GM12878 (cell line): ENCODE data around the gene DNAJC27. TPM values are rescaled to one million over a fixed set of nuclear protein-coding genes. Genes with fewer than 3 reads are reported as not detected.

Source experiments
- ATAC-seq: fragments of 200-7000 bp; cut with Tn5 transposase; 3 replicates; pipeline ENCODE4 v1.9.1; 2020; ENCODE audit warnings: mild to moderate bottlenecking, moderate library complexity
- BruUV-seq: library from RNA; stranded (reverse); fragments of 400-500 nt; replicated peaks from 2 replicates; lab custom pipeline; 2021; lab: Mats Ljungman, UMichigan
- CTCF ChIA-PET: fragments of 300-600 bp; sonication (Branson Sonifier 250); formaldehyde crosslinking; extraction: SDS; loops from one replicate; lab custom pipeline; 2021; ENCODE audit warnings: inconsistent platforms; lab: Yijun Ruan, JAX
- POLR2A ChIA-PET: fragments of 350-600 bp; formaldehyde crosslinking; extraction: SDS; loops from one replicate; lab custom pipeline; 2021; ENCODE audit warnings: inconsistent platforms; lab: Charles Lee
- RAD21 ChIA-PET: fragments of 300-600 bp; sonication (Branson Sonifier 250); formaldehyde crosslinking; loops from one replicate; lab custom pipeline; 2023; ENCODE audit warnings: antibody characterized with exemption; ENCODE audit not compliant: unreplicated experiment; lab: Charles Lee
- SMC1A ChIA-PET: fragments of 300-600 bp; sonication (Branson Sonifier 250); formaldehyde crosslinking; loops from one replicate; lab custom pipeline; 2023; ENCODE audit not compliant: unreplicated experiment, uncharacterized antibody; lab: Charles Lee
- DNase-seq: peaks from one replicate; pipeline ENCODE4 v3.0.0-alpha.2; 2011; ENCODE audit warnings: low read depth, low spot score
- FAIRE-seq: peaks from 3 replicates; lab custom pipeline; 2011; peaks lifted over from hg19 to GRCh38; lab: Jason Lieb, UNC
- H2AFZ ChIP-seq: 2 replicates; pipeline ENCODE4 v1.6.0; 2011; ENCODE audit warnings: low read depth, low read length, control low read depth; ENCODE audit not compliant: control insufficient read depth
- H3K27ac ChIP-seq: 2 replicates; pipeline ENCODE4 v1.5.1; 2011; ENCODE audit warnings: control low read depth; ENCODE audit not compliant: control insufficient read depth, insufficient read depth
- H3K27me3 ChIP-seq, 2 experiments: replicated peaks in 1 of 2; 2 replicates each; pipeline versions ENCODE4 v1.6.0 to v1.6.1; 2011; ENCODE audit warnings: low read length in 1 of 2; ENCODE audit not compliant: control insufficient read depth in 2 of 2, insufficient read depth in 2 of 2
- H3K36me3 ChIP-seq, 2 experiments: 2 replicates each; pipeline ENCODE4 v1.5.1; 2011; ENCODE audit warnings: low read length in 1 of 2; ENCODE audit not compliant: control insufficient read depth in 2 of 2, insufficient read depth in 2 of 2
- H3K4me1 ChIP-seq: 2 replicates; pipeline ENCODE4 v1.6.1; 2011; ENCODE audit warnings: mild to moderate bottlenecking, low read length, moderate library complexity, mixed read lengths; ENCODE audit not compliant: control insufficient read depth, insufficient read depth
- H3K4me2 ChIP-seq: 2 replicates; pipeline ENCODE4 v1.6.0; 2011; ENCODE audit warnings: control low read depth; ENCODE audit not compliant: control insufficient read depth, insufficient read depth
- H3K4me3 ChIP-seq: fragments of 200-600 bp; sonication (generic); 2 replicates; pipeline ENCODE4 v1.5.1; 2016
- H3K79me2 ChIP-seq: 2 replicates; pipeline ENCODE4 v1.6.0; 2011; ENCODE audit warnings: low read length; ENCODE audit not compliant: control insufficient read depth, insufficient read depth
- H3K9ac ChIP-seq: 2 replicates; pipeline ENCODE4 v1.8.0; 2011; ENCODE audit warnings: low read length, control low read depth, mixed read lengths; ENCODE audit not compliant: control insufficient read depth, insufficient read depth
- H3K9me3 ChIP-seq: replicated peaks from 3 replicates; pipeline ENCODE4 v1.5.1; 2011; ENCODE audit warnings: mild to moderate bottlenecking, low read length; ENCODE audit not compliant: control insufficient read depth, insufficient read depth
- H4K20me1 ChIP-seq: 2 replicates; pipeline ENCODE4 v1.6.0; 2011; ENCODE audit not compliant: control insufficient read depth, insufficient read depth
- BCL11A ChIP-seq: IDR thresholded peaks from 2 replicates; pipeline ENCODE4 v1.6.1; 2011; ENCODE audit warnings: low read depth, low read length
- EGR1 ChIP-seq, 2 experiments: IDR thresholded peaks; 1 replicate in 1 of 2; 2 replicates in 1 of 2; pipeline ENCODE4 v1.6.1; 2011 to 2012; ENCODE audit warnings: low read depth in 2 of 2, low read length in 2 of 2, borderline replicate concordance in 1 of 2, mild to moderate bottlenecking in 1 of 2, moderate library complexity in 1 of 2
- EP300 ChIP-seq, 2 experiments: fragments of 150-350 bp in 1 of 2; IDR thresholded peaks; 2 replicates each; pipeline ENCODE4 v1.6.1; 2011 to 2012; ENCODE audit warnings: low read depth in 2 of 2, low read length in 2 of 2, borderline replicate concordance in 1 of 2, improper control_type of control experiment in 1 of 2, inconsistent platforms in 1 of 2; ENCODE audit not compliant: control insufficient read depth in 1 of 2
- HDAC2 ChIP-seq: fragments of 200-600 bp; sonication (generic); IDR thresholded peaks from 2 replicates; pipeline ENCODE4 v1.6.1; 2017
- HDAC6 ChIP-seq: fragments of 200-600 bp; sonication (generic); IDR thresholded peaks from one replicate; pipeline ENCODE4 v1.8.0; 2017; ENCODE audit warnings: antibody characterized with exemption; ENCODE audit not compliant: unreplicated experiment
- JUND ChIP-seq: IDR thresholded peaks from 2 replicates; pipeline ENCODE4 v1.6.1; 2012; ENCODE audit warnings: low read depth, mild to moderate bottlenecking, low read length, improper control_type of control experiment, moderate library complexity
- NFIC ChIP-seq: IDR thresholded peaks from 2 replicates; pipeline ENCODE4 v1.6.1; 2012; ENCODE audit warnings: low read depth, mild to moderate bottlenecking, inconsistent platforms, low read length, moderate library complexity
- NFYA ChIP-seq: IDR thresholded peaks from 2 replicates; pipeline ENCODE4 v1.6.1; 2011; ENCODE audit warnings: low read depth, mild to moderate bottlenecking, low read length, improper control_type of control experiment, borderline replicate concordance
- POLR2AphosphoS5 ChIP-seq: IDR thresholded peaks from 2 replicates; pipeline ENCODE4 v1.6.1; 2011; ENCODE audit warnings: mild to moderate bottlenecking, low read length, inconsistent platforms
- SUPT20H ChIP-seq: IDR thresholded peaks from 2 replicates; pipeline ENCODE4 v1.6.1; 2011; ENCODE audit warnings: low read depth, mild to moderate bottlenecking, low read length, moderate library complexity, borderline replicate concordance; ENCODE audit not compliant: control insufficient read depth
- YBX1 ChIP-seq: fragments of 450-650 bp; IDR thresholded peaks from 2 replicates; pipeline ENCODE4 v1.6.1; 2016; ENCODE audit warnings: antibody characterized with exemption
- in situ Hi-C: fragments of 300-500 bp; cut with MboI; formaldehyde crosslinking; loops from 9 replicates; pipeline ENCODE4 v1.14.3; 2018; ENCODE audit warnings: mixed read lengths
- intact Hi-C: fragments of 100-400 bp; cut with micrococcal nuclease; formaldehyde crosslinking; loops from one replicate; pipeline ENCODE4 v1.14.2; 2022; ENCODE audit not compliant: unreplicated experiment
- polyA plus RNA-seq, 11 experiments: library from polyadenylated mRNA; depleted of rRNA in 4 of 11; unstranded in 6 of 11; stranded (reverse) in 5 of 11; fragments of >200 nt; fragmentation: Nextera tagmentation in 4 of 11; fragmentation: Illumina TruSeq in 1 of 11; extraction: Ambion mirVana in 4 of 11; extraction: Trizol in 1 of 11; gene quantifications; 1 replicate in 1 of 11; 2 replicates in 10 of 11; pipeline versions ENCODE4 v1.2.1 to v1.2.3, GENCODE V29; 2011 to 2016; ENCODE audit warnings: inconsistent platforms in 2 of 11, missing spikeins in 2 of 11, low read depth in 1 of 11
- total RNA-seq, 4 experiments: library from RNA; depleted of rRNA in 3 of 4; stranded (reverse); fragments of >200 nt in 3 of 4; fragmentation: Illumina TruSeq in 1 of 4; extraction: Trizol in 1 of 4; gene quantifications; 2 replicates each; pipeline versions ENCODE4 v1.2.1 to v1.2.3, GENCODE V29; 2013 to 2021
- TF ChIP-seq, protein P1 (sequence below): IDR thresholded peaks from 2 replicates; pipeline ENCODE4 v1.6.1; 2012; ENCODE audit warnings: improper control_type of control experiment, low read depth, low read length; ENCODE audit not compliant: insufficient replicate concordance
- TF ChIP-seq, protein P2 (sequence below): IDR thresholded peaks from 2 replicates; pipeline ENCODE4 v1.6.1; 2012; ENCODE audit warnings: low read length, inconsistent platforms

The DNAJC27 gene
- total and polyA plus RNA-seq, 10 of the 15 experiments (the other 5 are each of a cell fraction or from before 2014, with no cell fraction given) = 0.95 to 9.6 (median 3.7) TPM

DNA sequence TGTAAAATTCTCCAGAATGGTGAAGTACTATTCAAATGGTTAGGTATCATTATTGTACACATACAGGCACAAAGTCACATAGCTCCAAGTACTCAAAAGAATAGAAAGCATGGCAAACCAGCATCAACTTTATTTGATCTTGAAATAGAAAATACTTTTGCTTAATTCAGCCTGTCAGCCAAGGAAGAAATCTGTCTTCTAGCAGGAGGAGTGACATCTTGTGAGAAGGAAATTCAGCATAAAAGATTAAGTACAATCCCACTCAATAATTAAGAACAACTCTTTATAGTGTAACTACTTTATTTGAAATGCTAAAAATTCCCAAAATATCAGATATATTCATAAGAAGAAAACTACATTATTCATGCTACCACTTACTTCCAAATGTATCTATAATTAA, 15.8 kb downstream of the DNAJC27 start:
- Histone ChIP-seq H3K27ac (no peak overlapping the region), H3K79me2 (no peaks in the 10 kb centered on the region), H3K9me3 (peaks cover 11% of the 10 kb centered on the region; the same call in 2 of the 3 replicates), H3K4me1 (no peaks in the 10 kb centered on the region), H3K36me3 (peaks cover 0 to 23% of the 10 kb centered on the region in 2 experiments; a peak in 2 of 4 replicates), H3K27me3 (no peaks in the 10 kb centered on the region), H3K4me2 (no peak overlapping the region), H4K20me1 (no peaks in the 10 kb centered on the region), H2AFZ (no peak overlapping the region), H3K4me3 (no peak overlapping the region), H3K9ac (no peak overlapping the region)
- ChIA-PET SMC1A (interaction anchor here (2.1 kb wide), 1 partner anchor 15 kb away, joined by 7 read pairs; no protein-coding TSS in a partner anchor), RAD21 (no interaction called here), POLR2A (no interaction called here), CTCF (no interaction called here)
- intact Hi-C loops = no loop called here
- ATAC-seq (no peak), FAIRE-seq (no peak), DNase-seq (no peak)
- in situ Hi-C loops = no loop called here
- no TSS peak for BruUV-seq
- TF ChIP-seq POLR2AphosphoS5 (no peak), YBX1 (no peak), JUND (no peak), SUPT20H (no peak), BCL11A (no peak), HDAC2 (no peak), EP300 (IDR thresholded peaks at IDR 0.05; ENCODE audit: borderline replicate concordance in 1 of 2, control insufficient read depth in 1 of 2, low read depth in 2 of 2, low read length in 2 of 2) (no peak), NFIC (no peak), HDAC6 (no peak), NFYA (no peak), EGR1 (IDR thresholded peaks at IDR 0.05; ENCODE audit: borderline replicate concordance in 1 of 2, low read depth in 2 of 2, low read length in 2 of 2) (no peak)
- TF ChIP-seq, protein P1, sequence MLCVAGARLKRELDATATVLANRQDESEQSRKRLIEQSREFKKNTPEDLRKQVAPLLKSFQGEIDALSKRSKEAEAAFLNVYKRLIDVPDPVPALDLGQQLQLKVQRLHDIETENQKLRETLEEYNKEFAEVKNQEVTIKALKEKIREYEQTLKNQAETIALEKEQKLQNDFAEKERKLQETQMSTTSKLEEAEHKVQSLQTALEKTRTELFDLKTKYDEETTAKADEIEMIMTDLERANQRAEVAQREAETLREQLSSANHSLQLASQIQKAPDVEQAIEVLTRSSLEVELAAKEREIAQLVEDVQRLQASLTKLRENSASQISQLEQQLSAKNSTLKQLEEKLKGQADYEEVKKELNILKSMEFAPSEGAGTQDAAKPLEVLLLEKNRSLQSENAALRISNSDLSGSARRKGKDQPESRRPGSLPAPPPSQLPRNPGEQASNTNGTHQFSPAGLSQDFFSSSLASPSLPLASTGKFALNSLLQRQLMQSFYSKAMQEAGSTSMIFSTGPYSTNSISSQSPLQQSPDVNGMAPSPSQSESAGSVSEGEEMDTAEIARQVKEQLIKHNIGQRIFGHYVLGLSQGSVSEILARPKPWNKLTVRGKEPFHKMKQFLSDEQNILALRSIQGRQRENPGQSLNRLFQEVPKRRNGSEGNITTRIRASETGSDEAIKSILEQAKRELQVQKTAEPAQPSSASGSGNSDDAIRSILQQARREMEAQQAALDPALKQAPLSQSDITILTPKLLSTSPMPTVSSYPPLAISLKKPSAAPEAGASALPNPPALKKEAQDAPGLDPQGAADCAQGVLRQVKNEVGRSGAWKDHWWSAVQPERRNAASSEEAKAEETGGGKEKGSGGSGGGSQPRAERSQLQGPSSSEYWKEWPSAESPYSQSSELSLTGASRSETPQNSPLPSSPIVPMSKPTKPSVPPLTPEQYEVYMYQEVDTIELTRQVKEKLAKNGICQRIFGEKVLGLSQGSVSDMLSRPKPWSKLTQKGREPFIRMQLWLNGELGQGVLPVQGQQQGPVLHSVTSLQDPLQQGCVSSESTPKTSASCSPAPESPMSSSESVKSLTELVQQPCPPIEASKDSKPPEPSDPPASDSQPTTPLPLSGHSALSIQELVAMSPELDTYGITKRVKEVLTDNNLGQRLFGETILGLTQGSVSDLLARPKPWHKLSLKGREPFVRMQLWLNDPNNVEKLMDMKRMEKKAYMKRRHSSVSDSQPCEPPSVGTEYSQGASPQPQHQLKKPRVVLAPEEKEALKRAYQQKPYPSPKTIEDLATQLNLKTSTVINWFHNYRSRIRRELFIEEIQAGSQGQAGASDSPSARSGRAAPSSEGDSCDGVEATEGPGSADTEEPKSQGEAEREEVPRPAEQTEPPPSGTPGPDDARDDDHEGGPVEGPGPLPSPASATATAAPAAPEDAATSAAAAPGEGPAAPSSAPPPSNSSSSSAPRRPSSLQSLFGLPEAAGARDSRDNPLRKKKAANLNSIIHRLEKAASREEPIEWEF = no peak
- TF ChIP-seq, protein P2, sequence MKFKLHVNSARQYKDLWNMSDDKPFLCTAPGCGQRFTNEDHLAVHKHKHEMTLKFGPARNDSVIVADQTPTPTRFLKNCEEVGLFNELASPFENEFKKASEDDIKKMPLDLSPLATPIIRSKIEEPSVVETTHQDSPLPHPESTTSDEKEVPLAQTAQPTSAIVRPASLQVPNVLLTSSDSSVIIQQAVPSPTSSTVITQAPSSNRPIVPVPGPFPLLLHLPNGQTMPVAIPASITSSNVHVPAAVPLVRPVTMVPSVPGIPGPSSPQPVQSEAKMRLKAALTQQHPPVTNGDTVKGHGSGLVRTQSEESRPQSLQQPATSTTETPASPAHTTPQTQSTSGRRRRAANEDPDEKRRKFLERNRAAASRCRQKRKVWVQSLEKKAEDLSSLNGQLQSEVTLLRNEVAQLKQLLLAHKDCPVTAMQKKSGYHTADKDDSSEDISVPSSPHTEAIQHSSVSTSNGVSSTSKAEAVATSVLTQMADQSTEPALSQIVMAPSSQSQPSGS = no peak
